ENCODE measurements around the gene CFAP100.

GRCh38 chr3:126439346-126439967 lies 44.7 kb downstream of the CFAP100 start:
- no peak for TF ChIP-seq CTCF (conservative IDR thresholded peaks at IDR 0.05)
- no peak for TF ChIP-seq ZFX (IDR thresholded peaks at IDR 0.05)

All from C4-2B (cell line).